Muscle of back (tissue), 11 donors: ENCODE data around the gene TSPAN18. TPM values are rescaled to one million over a fixed set of nuclear protein-coding genes. Genes with fewer than 3 reads are reported as not detected.

Source experiments
- DNase-seq, 3 donors: peaks; one replicate each; pipeline versions ENCODE4 v3.0.0 to v3.0.0-alpha.2; 2013
- polyA plus RNA-seq, 10 donors: library from polyadenylated mRNA; unstranded; fragments of 120-200 nt; gene quantifications; one replicate each; pipeline ENCODE4 v1.2.1, GENCODE V29; 2013; ENCODE audit not compliant: insufficient read length in 10 of 10

Gene TSPAN18
- polyA plus RNA-seq, 10 donors, result 33.7 to 58.7 (median 46.0) TPM

DNA sequence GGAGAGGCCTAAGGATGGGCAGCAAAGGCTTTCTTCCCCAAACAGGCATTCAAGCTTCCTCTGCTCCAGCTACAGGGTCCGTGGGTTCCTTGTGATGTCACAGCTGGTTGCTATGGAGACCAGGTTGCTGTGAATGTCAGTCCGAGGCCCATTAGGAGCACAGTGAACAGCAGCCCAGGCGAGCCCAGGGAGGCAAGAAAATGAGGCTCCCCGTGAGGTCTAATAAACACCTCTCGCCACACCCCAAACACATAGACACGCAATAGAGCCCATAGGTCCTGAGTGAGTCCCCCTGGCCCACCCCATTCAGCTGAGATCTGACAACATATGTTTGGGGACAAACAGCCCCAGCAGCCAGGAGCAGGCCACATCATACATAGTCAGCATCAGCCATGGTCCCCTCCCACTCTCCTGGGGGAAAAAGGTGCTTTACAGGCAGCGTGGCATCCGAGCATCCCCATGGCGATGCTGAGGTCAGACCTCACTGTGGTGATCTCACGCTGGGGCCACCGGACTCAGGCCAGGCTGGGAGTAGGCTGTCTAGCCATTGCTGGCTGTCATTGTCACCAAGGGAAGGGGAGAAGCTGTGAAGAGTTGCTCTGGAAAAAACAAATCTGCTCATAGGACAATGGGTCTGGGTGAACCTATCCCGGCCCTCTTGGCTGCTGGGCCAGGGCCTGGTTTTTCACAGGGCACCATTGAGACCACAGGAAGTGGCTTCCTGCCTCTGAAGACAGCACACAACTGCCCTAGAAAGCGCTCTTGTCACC lies 247.1 kb downstream of the TSPAN18 start:
- no peak for DNase-seq

DNA sequence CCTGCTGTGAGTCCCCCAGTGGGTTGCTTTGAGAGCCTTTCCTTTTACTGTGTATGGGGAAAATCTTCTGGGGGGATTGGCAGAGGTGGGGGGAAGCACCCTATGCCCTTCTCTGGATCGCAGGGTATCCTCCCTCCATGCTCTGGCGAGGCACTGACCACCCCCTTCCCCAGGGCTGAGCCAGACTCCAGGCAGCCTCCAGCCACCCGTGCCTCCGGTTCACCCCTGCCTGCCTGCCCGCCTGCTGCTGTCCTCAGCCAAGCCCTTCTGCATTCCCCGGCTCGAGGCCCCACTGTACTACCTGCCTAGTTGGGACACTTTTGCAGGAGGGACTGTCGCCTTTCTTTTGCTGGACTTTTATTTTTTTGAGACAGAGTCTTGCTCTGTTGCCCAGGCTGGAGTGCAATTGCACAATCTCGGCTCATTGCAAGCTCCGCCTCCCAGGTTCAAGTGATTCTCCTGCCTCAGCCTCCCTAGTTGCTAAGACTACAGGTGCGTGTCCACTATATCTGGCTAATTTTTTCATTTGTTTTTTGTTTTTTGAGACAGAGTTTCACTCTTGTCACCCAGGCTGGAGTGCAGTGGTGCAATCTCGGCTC lies 247.7 kb downstream of the TSPAN18 start:
- no peak for DNase-seq

DNA sequence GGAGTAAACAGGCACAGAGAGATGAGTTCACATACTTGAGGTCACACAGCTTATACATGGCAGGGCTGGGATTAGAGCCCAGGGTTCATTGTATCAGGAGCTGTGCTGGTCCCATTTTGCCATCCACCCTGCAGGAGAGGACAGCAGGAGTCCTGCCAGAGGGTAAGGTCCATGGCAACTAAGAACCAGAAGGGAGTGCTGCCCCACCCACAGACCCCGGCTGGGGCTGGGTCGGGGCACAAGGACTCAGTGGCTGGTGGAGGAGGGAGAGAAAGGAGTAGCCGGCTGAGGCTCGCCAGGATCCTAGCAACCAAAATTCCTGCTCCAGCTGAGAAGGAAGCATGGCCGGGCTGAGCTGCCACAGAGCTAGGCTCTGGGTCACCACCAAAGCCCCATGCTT lies 249.8 kb downstream of the TSPAN18 start:
- no peak for DNase-seq

DNA sequence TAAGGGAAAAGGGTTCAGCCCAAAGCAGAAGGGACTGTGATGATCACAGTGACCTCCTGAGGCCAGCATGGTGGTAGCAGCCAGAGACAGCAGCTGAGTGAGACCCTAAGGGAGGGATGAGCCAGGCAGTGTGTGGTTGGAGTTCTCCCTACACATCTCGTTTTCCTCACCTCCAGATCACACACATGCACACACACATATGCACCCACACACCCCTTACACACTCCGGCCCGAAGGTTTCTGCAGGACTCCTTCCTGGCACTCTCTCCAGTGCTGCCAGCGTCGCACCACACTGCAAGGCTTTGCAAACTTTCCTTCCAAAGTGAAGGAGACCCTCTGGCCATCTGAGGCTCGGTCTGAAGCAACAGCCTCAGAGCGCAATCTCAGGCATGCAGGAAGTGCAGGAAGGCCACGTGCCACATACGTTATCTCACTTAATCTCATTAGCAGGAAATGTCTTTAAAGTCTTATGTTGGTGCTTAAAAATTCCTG lies 250.8 kb downstream of the TSPAN18 start:
- DNase-seq, result no peak

DNA sequence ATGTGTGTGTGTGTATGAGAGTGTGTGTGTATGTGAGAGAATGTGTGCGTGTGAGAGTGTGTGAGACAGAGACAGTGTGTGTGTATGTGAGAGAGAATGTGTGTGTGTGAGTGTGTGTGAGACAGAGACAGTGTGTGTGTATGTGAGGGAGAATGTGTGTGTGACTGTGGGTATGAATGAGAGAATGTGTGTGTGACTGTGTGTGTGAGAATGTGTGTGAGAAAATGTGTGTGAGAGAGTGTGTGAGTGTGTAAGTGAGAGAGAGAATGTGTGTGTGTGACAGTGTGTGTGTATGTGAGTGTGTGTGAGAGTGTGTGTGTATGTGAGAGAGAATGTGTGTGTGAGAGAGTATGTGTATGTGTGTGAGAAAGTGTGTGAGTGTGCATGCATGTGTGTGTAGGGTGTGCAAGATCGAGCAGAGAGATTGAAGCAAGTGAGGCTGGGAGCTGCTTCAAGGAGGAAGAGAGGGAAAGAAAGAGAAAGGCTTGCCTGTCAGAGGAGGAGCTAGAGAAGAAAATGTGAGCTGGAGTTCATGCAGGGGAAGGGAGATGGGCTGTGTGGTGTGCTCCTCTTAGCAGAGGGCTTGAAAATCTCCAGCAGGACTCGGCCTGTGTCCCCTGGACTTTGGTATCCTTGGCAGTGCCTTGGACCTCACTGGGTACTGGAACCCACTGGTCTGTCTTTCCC lies 251.7 kb downstream of the TSPAN18 start:
- no peak for DNase-seq

DNA sequence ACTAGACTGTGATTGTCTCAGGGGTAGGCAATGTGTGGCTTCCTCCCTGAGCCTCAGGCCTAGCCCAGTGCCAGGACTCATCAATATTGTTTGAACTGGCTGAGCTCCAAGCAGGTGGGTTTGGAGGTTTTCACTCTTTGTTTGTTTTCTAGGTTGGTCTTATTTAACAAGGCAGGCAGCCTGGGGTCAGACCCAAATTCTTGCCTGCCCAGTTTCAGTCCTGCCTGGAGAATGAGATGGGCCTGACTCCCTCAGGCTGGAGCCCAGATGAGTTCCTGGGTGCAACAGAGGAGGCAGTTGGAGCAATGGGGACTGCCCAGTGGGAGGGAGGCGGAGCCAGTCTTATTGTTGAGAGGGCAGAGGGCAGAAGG lies 252.2 kb downstream of the TSPAN18 start:
- no peak for DNase-seq

DNA sequence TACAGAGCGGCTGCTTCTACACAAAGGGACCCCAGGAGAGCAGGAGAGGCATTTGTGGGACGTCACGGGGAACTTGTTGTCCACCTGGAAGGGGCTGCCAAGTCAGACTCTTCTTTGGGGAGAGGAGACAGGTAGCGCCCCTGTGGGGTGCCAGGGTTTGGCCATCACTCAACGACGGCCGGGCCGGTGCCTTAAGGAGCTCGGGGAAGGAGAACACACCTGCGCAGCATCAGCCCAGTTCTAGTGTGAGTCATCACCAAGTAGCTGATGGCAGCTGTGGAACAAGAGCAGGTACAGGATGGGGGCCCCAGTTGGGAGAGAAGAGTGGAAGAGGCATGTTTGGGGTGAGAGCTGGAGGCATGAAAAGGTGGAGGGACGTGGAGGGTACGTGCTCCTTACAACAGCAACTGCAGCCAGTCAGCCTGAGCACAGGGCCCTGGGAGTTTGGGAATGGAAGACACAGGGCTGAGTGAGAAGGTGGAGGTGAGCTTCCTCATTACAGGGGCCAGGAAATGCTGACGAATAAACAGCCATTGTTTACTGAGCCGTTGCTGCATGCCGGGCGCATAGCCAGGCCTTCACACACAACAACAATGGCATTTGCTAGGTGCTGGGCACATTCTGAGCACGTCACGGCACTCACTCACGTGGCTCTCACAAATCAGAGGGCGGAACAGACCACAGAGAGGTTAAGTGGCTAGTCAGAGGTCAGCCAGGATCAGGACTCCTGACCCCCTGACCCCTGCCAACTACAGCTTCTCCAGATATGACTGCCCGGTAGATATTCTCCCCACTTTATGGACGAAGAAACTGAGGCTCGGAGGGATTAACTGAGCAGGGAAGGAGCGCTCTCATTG lies 253.0 kb downstream of the TSPAN18 start:
- DNase-seq, result no peak

DNA sequence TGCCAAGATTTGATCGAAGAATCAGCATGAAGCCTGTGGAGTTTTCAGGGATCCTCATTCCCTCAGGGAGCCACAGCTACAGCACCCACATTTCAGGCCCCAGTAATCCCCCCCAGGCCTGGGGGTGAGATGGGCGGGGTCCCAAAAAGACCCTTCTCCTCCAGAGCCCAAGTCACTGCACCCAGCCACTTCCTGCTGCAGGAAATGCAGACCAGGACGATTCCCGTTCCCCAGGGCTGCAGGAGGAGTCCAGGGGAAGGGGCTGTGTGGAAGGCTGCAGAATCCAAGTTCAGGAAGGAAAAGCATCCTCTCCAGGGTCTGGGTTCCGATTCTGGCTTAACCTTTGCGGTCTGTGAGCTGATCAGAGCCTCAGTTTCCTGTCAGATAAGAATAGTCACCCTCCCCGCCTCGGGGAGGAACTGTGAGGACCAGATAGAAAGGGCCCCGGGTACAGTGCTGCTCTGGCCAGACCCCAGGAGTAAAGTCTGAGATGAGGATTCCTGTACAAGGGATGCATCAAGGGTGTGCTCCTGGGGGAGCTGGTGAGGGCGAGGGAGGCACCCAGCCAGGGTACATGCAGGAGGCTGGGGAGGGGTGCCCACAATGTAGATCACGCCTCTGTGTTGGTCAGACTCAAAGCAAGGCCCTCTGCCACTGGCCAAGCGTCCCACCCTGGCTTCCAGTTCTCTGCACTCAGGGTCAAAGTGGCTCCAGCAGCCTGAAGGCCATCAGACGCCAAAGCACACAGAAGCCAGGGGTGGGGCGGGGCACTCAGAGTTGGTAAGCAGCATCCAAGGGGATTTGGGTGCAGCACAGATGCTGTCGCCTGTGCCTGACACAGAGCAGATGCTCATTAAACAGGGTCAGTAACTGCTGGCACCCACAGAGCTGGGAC lies 254.0 kb downstream of the TSPAN18 start:
- no peak for DNase-seq

Other genes starting within 250 kb of the TSPAN18 start
- gene CD82, start 161.3 kb upstream of the TSPAN18 start, polyA plus RNA-seq, result 10 to 100 TPM; 51.4 to 86.8 (median 59.4) TPM
- 10 to 100 TPM; 36.6 to 57.2 (median 43.9) TPM for gene TP53I11, start 223.9 kb downstream of the TSPAN18 start, polyA plus RNA-seq